ENCODE data around the gene CLEC2D.

DNA sequence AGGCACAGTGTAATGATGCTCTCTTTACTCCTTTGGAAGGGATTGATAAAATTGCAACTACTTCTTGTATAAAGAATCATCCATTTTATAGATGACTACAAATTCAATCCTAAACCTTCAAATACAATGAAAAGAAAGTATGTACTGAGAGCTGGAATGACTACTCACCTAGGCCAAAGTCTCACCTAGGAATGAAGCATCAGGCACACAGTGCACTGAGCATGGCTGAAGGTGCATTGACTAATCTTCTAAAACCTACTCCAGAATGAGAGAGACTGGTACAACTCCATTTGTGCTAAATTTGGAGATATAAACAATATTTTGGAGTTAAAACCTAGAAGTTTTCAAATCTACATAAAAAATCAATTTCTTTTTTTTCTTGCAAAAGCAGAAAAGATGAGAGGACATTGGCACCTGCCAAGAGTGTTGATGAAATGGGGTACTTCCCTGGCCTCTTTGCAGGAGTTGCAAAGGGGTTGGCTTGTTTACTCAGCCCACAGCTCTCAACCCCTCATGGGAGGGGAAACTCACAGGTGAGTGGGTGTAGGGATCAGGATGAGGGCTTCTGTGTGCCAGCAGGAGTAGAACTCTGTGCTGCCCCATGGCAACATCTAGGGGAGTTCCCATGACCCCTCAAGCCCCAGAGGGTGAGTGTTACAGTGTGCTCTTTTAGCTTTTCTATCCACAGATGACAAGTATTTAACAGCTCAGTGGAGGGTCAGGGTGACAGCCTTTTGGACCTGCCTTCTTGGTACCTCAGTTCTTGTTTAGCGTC is 32.1 kb downstream of the CLEC2D start:
- no peak for TF ChIP-seq POLR2A (IDR thresholded peaks at IDR 0.05; ENCODE audit: low read length)
- no peak for TF ChIP-seq GATA1 (IDR thresholded peaks at IDR 0.05; ENCODE audit: low read depth, low read length)

Measured in erythroblast (primary cell).